GM12878 (cell line): Measurements from ENCODE around the gene BTG4. TPM values are rescaled to one million over a fixed set of nuclear protein-coding genes. Genes with fewer than 3 reads are reported as not detected.

ENCODE experiments used
- ATAC-seq: fragments of 200-7000 bp; cut with Tn5 transposase; 3 replicates; pipeline ENCODE4 v1.9.1; 2020; ENCODE audit warnings: mild to moderate bottlenecking, moderate library complexity
- BruUV-seq: library from RNA; stranded (reverse); fragments of 400-500 nt; replicated peaks from 2 replicates; lab custom pipeline; 2021; lab: Mats Ljungman, UMichigan
- CTCF ChIA-PET: fragments of 300-600 bp; sonication (Branson Sonifier 250); formaldehyde crosslinking; extraction: SDS; loops from one replicate; lab custom pipeline; 2021; ENCODE audit warnings: inconsistent platforms; lab: Yijun Ruan, JAX
- POLR2A ChIA-PET: fragments of 350-600 bp; formaldehyde crosslinking; extraction: SDS; loops from one replicate; lab custom pipeline; 2021; ENCODE audit warnings: inconsistent platforms; lab: Charles Lee
- RAD21 ChIA-PET: fragments of 300-600 bp; sonication (Branson Sonifier 250); formaldehyde crosslinking; loops from one replicate; lab custom pipeline; 2023; ENCODE audit warnings: antibody characterized with exemption; ENCODE audit not compliant: unreplicated experiment; lab: Charles Lee
- SMC1A ChIA-PET: fragments of 300-600 bp; sonication (Branson Sonifier 250); formaldehyde crosslinking; loops from one replicate; lab custom pipeline; 2023; ENCODE audit not compliant: unreplicated experiment, uncharacterized antibody; lab: Charles Lee
- DNase-seq: peaks from one replicate; pipeline ENCODE4 v3.0.0-alpha.2; 2011; ENCODE audit warnings: low read depth, low spot score
- FAIRE-seq: peaks from 3 replicates; lab custom pipeline; 2011; peaks lifted over from hg19 to GRCh38; lab: Jason Lieb, UNC
- H2AFZ ChIP-seq: 2 replicates; pipeline ENCODE4 v1.6.0; 2011; ENCODE audit warnings: low read depth, low read length, control low read depth; ENCODE audit not compliant: control insufficient read depth
- H3K27ac ChIP-seq: 2 replicates; pipeline ENCODE4 v1.5.1; 2011; ENCODE audit warnings: control low read depth; ENCODE audit not compliant: control insufficient read depth, insufficient read depth
- H3K27me3 ChIP-seq, 2 experiments: replicated peaks in 1 of 2; 2 replicates each; pipeline versions ENCODE4 v1.6.0 to v1.6.1; 2011; ENCODE audit warnings: low read length in 1 of 2; ENCODE audit not compliant: control insufficient read depth in 2 of 2, insufficient read depth in 2 of 2
- H3K36me3 ChIP-seq, 2 experiments: 2 replicates each; pipeline ENCODE4 v1.5.1; 2011; ENCODE audit warnings: low read length in 1 of 2; ENCODE audit not compliant: control insufficient read depth in 2 of 2, insufficient read depth in 2 of 2
- H3K4me1 ChIP-seq: 2 replicates; pipeline ENCODE4 v1.6.1; 2011; ENCODE audit warnings: mild to moderate bottlenecking, low read length, moderate library complexity, mixed read lengths; ENCODE audit not compliant: control insufficient read depth, insufficient read depth
- H3K4me2 ChIP-seq: 2 replicates; pipeline ENCODE4 v1.6.0; 2011; ENCODE audit warnings: control low read depth; ENCODE audit not compliant: control insufficient read depth, insufficient read depth
- H3K4me3 ChIP-seq: fragments of 200-600 bp; sonication (generic); 2 replicates; pipeline ENCODE4 v1.5.1; 2016
- H3K79me2 ChIP-seq: 2 replicates; pipeline ENCODE4 v1.6.0; 2011; ENCODE audit warnings: low read length; ENCODE audit not compliant: control insufficient read depth, insufficient read depth
- H3K9ac ChIP-seq: 2 replicates; pipeline ENCODE4 v1.8.0; 2011; ENCODE audit warnings: low read length, control low read depth, mixed read lengths; ENCODE audit not compliant: control insufficient read depth, insufficient read depth
- H3K9me3 ChIP-seq: replicated peaks from 3 replicates; pipeline ENCODE4 v1.5.1; 2011; ENCODE audit warnings: mild to moderate bottlenecking, low read length; ENCODE audit not compliant: control insufficient read depth, insufficient read depth
- H4K20me1 ChIP-seq: 2 replicates; pipeline ENCODE4 v1.6.0; 2011; ENCODE audit not compliant: control insufficient read depth, insufficient read depth
- BHLHE40 ChIP-seq, 2 experiments: fragments of 450-650 bp in 1 of 2; IDR thresholded peaks; 2 replicates each; pipeline ENCODE4 v1.6.1; 2011 to 2017; ENCODE audit warnings: low read depth in 2 of 2, borderline replicate concordance in 1 of 2, improper control_type of control experiment in 1 of 2, low read length in 1 of 2, mild to moderate bottlenecking in 1 of 2
- BRCA1 ChIP-seq: IDR thresholded peaks from 2 replicates; pipeline ENCODE4 v1.6.1; 2011; ENCODE audit warnings: low read depth, low read length, improper control_type of control experiment
- CHD1 ChIP-seq: IDR thresholded peaks from 2 replicates; pipeline ENCODE4 v1.6.1; 2012; ENCODE audit warnings: low read depth, low read length, improper control_type of control experiment
- NFYA ChIP-seq: IDR thresholded peaks from 2 replicates; pipeline ENCODE4 v1.6.1; 2011; ENCODE audit warnings: low read depth, mild to moderate bottlenecking, low read length, improper control_type of control experiment, borderline replicate concordance
- NFYB ChIP-seq: IDR thresholded peaks from 2 replicates; pipeline ENCODE4 v1.6.1; 2011; ENCODE audit warnings: low read depth, mild to moderate bottlenecking, low read length, improper control_type of control experiment, moderate library complexity; ENCODE audit not compliant: insufficient read depth
- NR2F1 ChIP-seq: fragments of 450-650 bp; conservative IDR thresholded peaks from 2 replicates; pipeline ENCODE4 v1.6.1; 2017; ENCODE audit warnings: mild to moderate bottlenecking
- NRF1 ChIP-seq: conservative IDR thresholded peaks from 2 replicates; pipeline ENCODE4 v1.6.1; 2011; ENCODE audit warnings: mild to moderate bottlenecking, low read depth, low read length, improper control_type of control experiment
- POU2F2 ChIP-seq: IDR thresholded peaks from 3 replicates; pipeline ENCODE4 v1.6.1; 2011; ENCODE audit warnings: low read depth, mild to moderate bottlenecking, low read length, borderline replicate concordance
- RAD51 ChIP-seq: fragments of 450-650 bp; IDR thresholded peaks from 2 replicates; pipeline ENCODE4 v1.6.1; 2016; ENCODE audit warnings: moderate library complexity, mild to moderate bottlenecking, inconsistent platforms
- RBBP5 ChIP-seq: fragments of 200-600 bp; sonication (generic); conservative IDR thresholded peaks from 2 replicates; pipeline ENCODE4 v1.6.1; 2016
- SMC3 ChIP-seq: IDR thresholded peaks from 2 replicates; pipeline ENCODE4 v1.6.1; 2011; ENCODE audit warnings: low read length, improper control_type of control experiment, borderline replicate concordance
- SUPT20H ChIP-seq: IDR thresholded peaks from 2 replicates; pipeline ENCODE4 v1.6.1; 2011; ENCODE audit warnings: low read depth, mild to moderate bottlenecking, low read length, moderate library complexity, borderline replicate concordance; ENCODE audit not compliant: control insufficient read depth
- TCF12 ChIP-seq: IDR thresholded peaks from 2 replicates; pipeline ENCODE4 v1.6.1; 2011; ENCODE audit warnings: low read depth, mild to moderate bottlenecking, low read length
- WGBS: methylation state at CpG from one replicate; pipeline ENCODE4 v1.1.6; 2016; ENCODE audit warnings: low lambda C conversion rate; ENCODE audit not compliant: insufficient replicate concordance, insufficient coverage; ENCODE audit errors: missing lambda C conversion rate; 5-methylcytosine and 5-hydroxymethylcytosine counted together
- in situ Hi-C: fragments of 300-500 bp; cut with MboI; formaldehyde crosslinking; loops from 9 replicates; pipeline ENCODE4 v1.14.3; 2018; ENCODE audit warnings: mixed read lengths
- intact Hi-C: fragments of 100-400 bp; cut with micrococcal nuclease; formaldehyde crosslinking; loops from one replicate; pipeline ENCODE4 v1.14.2; 2022; ENCODE audit not compliant: unreplicated experiment
- polyA plus RNA-seq, 11 experiments: library from polyadenylated mRNA; depleted of rRNA in 4 of 11; unstranded in 6 of 11; stranded (reverse) in 5 of 11; fragments of >200 nt; fragmentation: Nextera tagmentation in 4 of 11; fragmentation: Illumina TruSeq in 1 of 11; extraction: Ambion mirVana in 4 of 11; extraction: Trizol in 1 of 11; gene quantifications; 1 replicate in 1 of 11; 2 replicates in 10 of 11; pipeline versions ENCODE4 v1.2.1 to v1.2.3, GENCODE V29; 2011 to 2016; ENCODE audit warnings: inconsistent platforms in 2 of 11, missing spikeins in 2 of 11, low read depth in 1 of 11
- total RNA-seq, 4 experiments: library from RNA; depleted of rRNA in 3 of 4; stranded (reverse); fragments of >200 nt in 3 of 4; fragmentation: Illumina TruSeq in 1 of 4; extraction: Trizol in 1 of 4; gene quantifications; 2 replicates each; pipeline versions ENCODE4 v1.2.1 to v1.2.3, GENCODE V29; 2013 to 2021
- TF ChIP-seq, protein P1 (sequence below): IDR thresholded peaks from 2 replicates; pipeline ENCODE4 v1.6.1; 2012; ENCODE audit warnings: improper control_type of control experiment, low read depth, low read length; ENCODE audit not compliant: insufficient replicate concordance
- TF ChIP-seq, protein P2 (sequence below): IDR thresholded peaks from 2 replicates; pipeline ENCODE4 v1.6.1; 2012; ENCODE audit warnings: low read depth, low read length, improper control_type of control experiment
- TF ChIP-seq, protein P3 (sequence below): fragments of 450-650 bp; conservative IDR thresholded peaks from 2 replicates; pipeline ENCODE4 v1.6.1; 2017; ENCODE audit warnings: mild to moderate bottlenecking, moderate library complexity

Gene BTG4
- total and polyA plus RNA-seq, 10 of the 15 experiments (the other 5 are each of a cell fraction or from before 2014, with no cell fraction given): 0.14 TPM; not detected in 9

DNA sequence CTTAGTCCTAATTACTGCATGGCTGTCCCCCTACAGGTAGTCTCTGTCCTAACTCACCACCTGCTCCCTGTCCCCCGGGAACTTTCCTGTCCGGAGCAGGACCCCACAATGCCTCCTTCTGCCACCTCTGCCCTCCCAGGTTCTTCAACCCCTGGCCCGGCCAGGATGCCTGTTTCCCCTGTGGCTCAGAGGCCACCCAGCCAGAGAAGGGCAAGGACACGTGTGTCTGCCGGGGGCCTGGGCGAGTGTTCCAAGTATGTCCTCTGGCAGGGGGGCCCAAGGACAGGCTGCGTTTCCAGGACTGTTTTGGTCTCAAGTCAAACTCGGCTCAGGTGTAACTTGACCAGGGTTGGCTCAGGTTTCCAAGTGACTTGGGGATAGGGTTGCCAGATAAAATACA, 63.8 kb downstream of the BTG4 start (continued):
- TF ChIP-seq, protein P1, sequence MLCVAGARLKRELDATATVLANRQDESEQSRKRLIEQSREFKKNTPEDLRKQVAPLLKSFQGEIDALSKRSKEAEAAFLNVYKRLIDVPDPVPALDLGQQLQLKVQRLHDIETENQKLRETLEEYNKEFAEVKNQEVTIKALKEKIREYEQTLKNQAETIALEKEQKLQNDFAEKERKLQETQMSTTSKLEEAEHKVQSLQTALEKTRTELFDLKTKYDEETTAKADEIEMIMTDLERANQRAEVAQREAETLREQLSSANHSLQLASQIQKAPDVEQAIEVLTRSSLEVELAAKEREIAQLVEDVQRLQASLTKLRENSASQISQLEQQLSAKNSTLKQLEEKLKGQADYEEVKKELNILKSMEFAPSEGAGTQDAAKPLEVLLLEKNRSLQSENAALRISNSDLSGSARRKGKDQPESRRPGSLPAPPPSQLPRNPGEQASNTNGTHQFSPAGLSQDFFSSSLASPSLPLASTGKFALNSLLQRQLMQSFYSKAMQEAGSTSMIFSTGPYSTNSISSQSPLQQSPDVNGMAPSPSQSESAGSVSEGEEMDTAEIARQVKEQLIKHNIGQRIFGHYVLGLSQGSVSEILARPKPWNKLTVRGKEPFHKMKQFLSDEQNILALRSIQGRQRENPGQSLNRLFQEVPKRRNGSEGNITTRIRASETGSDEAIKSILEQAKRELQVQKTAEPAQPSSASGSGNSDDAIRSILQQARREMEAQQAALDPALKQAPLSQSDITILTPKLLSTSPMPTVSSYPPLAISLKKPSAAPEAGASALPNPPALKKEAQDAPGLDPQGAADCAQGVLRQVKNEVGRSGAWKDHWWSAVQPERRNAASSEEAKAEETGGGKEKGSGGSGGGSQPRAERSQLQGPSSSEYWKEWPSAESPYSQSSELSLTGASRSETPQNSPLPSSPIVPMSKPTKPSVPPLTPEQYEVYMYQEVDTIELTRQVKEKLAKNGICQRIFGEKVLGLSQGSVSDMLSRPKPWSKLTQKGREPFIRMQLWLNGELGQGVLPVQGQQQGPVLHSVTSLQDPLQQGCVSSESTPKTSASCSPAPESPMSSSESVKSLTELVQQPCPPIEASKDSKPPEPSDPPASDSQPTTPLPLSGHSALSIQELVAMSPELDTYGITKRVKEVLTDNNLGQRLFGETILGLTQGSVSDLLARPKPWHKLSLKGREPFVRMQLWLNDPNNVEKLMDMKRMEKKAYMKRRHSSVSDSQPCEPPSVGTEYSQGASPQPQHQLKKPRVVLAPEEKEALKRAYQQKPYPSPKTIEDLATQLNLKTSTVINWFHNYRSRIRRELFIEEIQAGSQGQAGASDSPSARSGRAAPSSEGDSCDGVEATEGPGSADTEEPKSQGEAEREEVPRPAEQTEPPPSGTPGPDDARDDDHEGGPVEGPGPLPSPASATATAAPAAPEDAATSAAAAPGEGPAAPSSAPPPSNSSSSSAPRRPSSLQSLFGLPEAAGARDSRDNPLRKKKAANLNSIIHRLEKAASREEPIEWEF: no peak
- TF ChIP-seq, all 136 proteins: peak for 0

DNA sequence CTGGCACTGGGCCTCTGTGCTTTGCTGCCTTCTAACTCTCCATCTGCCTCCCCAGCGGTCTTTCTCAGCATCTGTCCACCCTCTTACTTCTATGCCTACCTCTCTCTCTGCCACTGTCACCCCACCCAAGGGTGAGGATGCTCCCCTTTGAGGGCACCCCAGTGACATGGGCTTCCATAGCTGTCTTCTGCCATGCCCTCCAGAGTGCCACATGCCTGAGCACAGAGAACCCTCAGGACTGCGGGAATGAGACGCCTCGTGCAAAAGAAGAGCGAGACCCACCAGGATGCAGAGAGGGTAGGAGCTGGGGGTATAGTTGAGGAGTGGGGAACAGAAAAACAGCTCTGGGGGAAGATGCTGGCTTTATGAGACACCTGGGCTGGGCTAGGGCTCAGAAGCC, 64.3 kb downstream of the BTG4 start:
- peaks cover 9% of the 10 kb centered on the region for H3K4me1 ChIP-seq
- BruUV-seq: no TSS peak
- in situ Hi-C loops (loop anchor here (10.0 kb wide), 1 partner anchor 993 kb away; no protein-coding TSS in a partner anchor), intact Hi-C loops (loop anchor here (5.0 kb wide), 2 partner anchors 216 to 1001 kb away; no protein-coding TSS in a partner anchor)
- no peak overlapping the region for H2AFZ ChIP-seq
- H3K27ac ChIP-seq: no peak overlapping the region
- H3K9ac ChIP-seq: no peak overlapping the region
- 83% methylated on average over 5 of the region's 5 CpGs for WGBS
- ChIA-PET POLR2A (no interaction called here), SMC1A (interaction anchor here (1.3 to 4.4 kb wide), 7 partner anchors 18 to 1013 kb away, joined by 3 to 50 read pairs (median 5); no protein-coding TSS in a partner anchor), CTCF (interaction anchor here (2.2 to 4.4 kb wide), 4 partner anchors 11 to 165 kb away, joined by 8 to 64 read pairs (median 41); no protein-coding TSS in a partner anchor), RAD21 (interaction anchor here (1.1 to 4.0 kb wide), 3 partner anchors 18 to 217 kb away, joined by 4 to 45 read pairs (median 31); no protein-coding TSS in a partner anchor)
- no peaks in the 10 kb centered on the region for H3K79me2 ChIP-seq
- H3K27me3 ChIP-seq: no peaks in the 10 kb centered on the region
- no peaks in the 10 kb centered on the region; the same call in 2 of the 3 replicates for H3K9me3 ChIP-seq
- H3K4me3 ChIP-seq: no peak overlapping the region
- H4K20me1 ChIP-seq: no peaks in the 10 kb centered on the region
- ATAC-seq (no peak), DNase-seq (no peak), FAIRE-seq (no peak)
- H3K4me2 ChIP-seq: no peak overlapping the region
- no peaks in the 10 kb centered on the region for H3K36me3 ChIP-seq
- TF ChIP-seq NFYB: no peak
- no peak for TF ChIP-seq RBBP5
- TF ChIP-seq, protein P2, sequence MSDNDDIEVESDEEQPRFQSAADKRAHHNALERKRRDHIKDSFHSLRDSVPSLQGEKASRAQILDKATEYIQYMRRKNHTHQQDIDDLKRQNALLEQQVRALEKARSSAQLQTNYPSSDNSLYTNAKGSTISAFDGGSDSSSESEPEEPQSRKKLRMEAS: no peak
- TF ChIP-seq NR2F1: no peak
- TF ChIP-seq SMC3: no peak
- no peak for TF ChIP-seq TCF12
- TF ChIP-seq BHLHE40 (IDR thresholded peaks at IDR 0.05; ENCODE audit: borderline replicate concordance in 1 of 2, low read depth in 2 of 2, low read length in 1 of 2): no peak
- no peak for TF ChIP-seq NFYA
- no peak for TF ChIP-seq RAD51
- TF ChIP-seq POU2F2: no peak
- no peak for TF ChIP-seq CHD1
- TF ChIP-seq NRF1: no peak
- TF ChIP-seq BRCA1: no peak
- TF ChIP-seq SUPT20H: no peak
- TF ChIP-seq, protein P3, sequence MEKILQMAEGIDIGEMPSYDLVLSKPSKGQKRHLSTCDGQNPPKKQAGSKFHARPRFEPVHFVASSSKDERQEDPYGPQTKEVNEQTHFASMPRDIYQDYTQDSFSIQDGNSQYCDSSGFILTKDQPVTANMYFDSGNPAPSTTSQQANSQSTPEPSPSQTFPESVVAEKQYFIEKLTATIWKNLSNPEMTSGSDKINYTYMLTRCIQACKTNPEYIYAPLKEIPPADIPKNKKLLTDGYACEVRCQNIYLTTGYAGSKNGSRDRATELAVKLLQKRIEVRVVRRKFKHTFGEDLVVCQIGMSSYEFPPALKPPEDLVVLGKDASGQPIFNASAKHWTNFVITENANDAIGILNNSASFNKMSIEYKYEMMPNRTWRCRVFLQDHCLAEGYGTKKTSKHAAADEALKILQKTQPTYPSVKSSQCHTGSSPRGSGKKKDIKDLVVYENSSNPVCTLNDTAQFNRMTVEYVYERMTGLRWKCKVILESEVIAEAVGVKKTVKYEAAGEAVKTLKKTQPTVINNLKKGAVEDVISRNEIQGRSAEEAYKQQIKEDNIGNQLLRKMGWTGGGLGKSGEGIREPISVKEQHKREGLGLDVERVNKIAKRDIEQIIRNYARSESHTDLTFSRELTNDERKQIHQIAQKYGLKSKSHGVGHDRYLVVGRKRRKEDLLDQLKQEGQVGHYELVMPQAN: no peak
